DND-41 (cell line): ENCODE measurements around the gene C17orf107.

Source experiments
- ATAC-seq: fragments of 200-7000 bp; cut with Tn5 transposase; 3 replicates; pipeline ENCODE4 v1.9.1; 2021; ENCODE audit warnings: low read depth; ENCODE audit not compliant: insufficient read depth
- DNase-seq: peaks from one replicate; pipeline ENCODE4 v3.0.0-alpha.2; 2020
- H2AFZ ChIP-seq: 2 replicates; pipeline ENCODE4 v1.6.0; 2012; ENCODE audit warnings: low read depth, low read length
- H3K27ac ChIP-seq: 2 replicates; pipeline ENCODE4 v1.5.1; 2012; ENCODE audit warnings: low read length, inconsistent platforms
- H3K27me3 ChIP-seq: fragments of 200-600 bp; sonication (generic); 2 replicates; pipeline ENCODE4 v1.6.0; 2012; ENCODE audit warnings: low read length, mild to moderate bottlenecking, inconsistent platforms; ENCODE audit not compliant: insufficient read depth, poor library complexity
- H3K36me3 ChIP-seq: 2 replicates; pipeline ENCODE4 v1.5.1; 2012; ENCODE audit warnings: low read length, inconsistent platforms; ENCODE audit not compliant: insufficient read depth
- H3K4me1 ChIP-seq: 2 replicates; pipeline ENCODE4 v1.5.1; 2012; ENCODE audit warnings: mild to moderate bottlenecking, low read length; ENCODE audit not compliant: insufficient read depth
- H3K4me2 ChIP-seq: 2 replicates; pipeline ENCODE4 v1.6.0; 2012; ENCODE audit warnings: mild to moderate bottlenecking, moderate library complexity, low read length, inconsistent platforms; ENCODE audit not compliant: insufficient read depth
- H3K4me3 ChIP-seq, 2 experiments: fragments of 200-600 bp in 1 of 2; shearing (Covaris generic) in 1 of 2; 2 replicates each; pipeline ENCODE4 v1.5.1; 2012 to 2016; ENCODE audit warnings: inconsistent platforms in 2 of 2, low read length in 2 of 2, mild to moderate bottlenecking in 2 of 2, low read depth in 1 of 2, moderate library complexity in 1 of 2
- H3K79me2 ChIP-seq: 2 replicates; pipeline ENCODE4 v1.6.0; 2012; ENCODE audit warnings: low read length, inconsistent platforms; ENCODE audit not compliant: insufficient read depth
- H3K9ac ChIP-seq: 2 replicates; pipeline ENCODE4 v1.6.0; 2012; ENCODE audit warnings: low read depth, mild to moderate bottlenecking, inconsistent platforms, low read length, moderate library complexity
- H3K9me3 ChIP-seq: 2 replicates; pipeline ENCODE4 v1.5.1; 2012; ENCODE audit warnings: low read length, moderate library complexity, mild to moderate bottlenecking, inconsistent platforms; ENCODE audit not compliant: insufficient read depth, severe bottlenecking
- H4K20me1 ChIP-seq: 2 replicates; pipeline ENCODE4 v1.6.0; 2012; ENCODE audit warnings: low read length; ENCODE audit not compliant: insufficient read depth
- CTCF ChIP-seq: IDR thresholded peaks from 2 replicates; pipeline ENCODE4 v1.5.1; 2012; ENCODE audit warnings: borderline replicate concordance, low read length, moderate library complexity, mild to moderate bottlenecking; ENCODE audit not compliant: poor library complexity, severe bottlenecking; ENCODE audit errors: extremely low read depth
- EZH2 ChIP-seq: IDR thresholded peaks from 3 replicates; pipeline ENCODE4 v1.6.1; 2012; ENCODE audit warnings: borderline replicate concordance, low read depth, mild to moderate bottlenecking, moderate library complexity, low read length, inconsistent platforms; ENCODE audit not compliant: severe bottlenecking

The C17orf107 gene

GRCh38 chr17:4934173-4934979 is 35.0 kb downstream of the C17orf107 start:
- Histone ChIP-seq H2AFZ (no peak overlapping the region), H3K4me3 (no peak overlapping the region), H3K27ac (no peak overlapping the region), H3K27me3 (no peaks in the 10 kb centered on the region), H3K9me3 (no peaks in the 10 kb centered on the region), H3K9ac (no peak overlapping the region), H3K4me1 (peaks cover 14% of the 10 kb centered on the region), H3K79me2 (peaks cover 15% of the 10 kb centered on the region), H4K20me1 (peaks cover 19% of the 10 kb centered on the region; the same call in 1 of the 2 replicates), H3K36me3 (peaks cover 25% of the 10 kb centered on the region), H3K4me2 (no peak overlapping the region)
- DNase-seq (no peak), ATAC-seq (peak; percentile 46)
- TF ChIP-seq EZH2: no peak
- TF ChIP-seq CTCF: no peak

- TF ChIP-seq EZH2 (no peak), CTCF (no peak)
- no peak for DNase-seq
Observed at GRCh38 chr17:4935650-4936049, 36.3 kb downstream of the C17orf107 start.

GRCh38 chr17:4936436-4936835 is 37.1 kb downstream of the C17orf107 start:
- no peak for TF ChIP-seq CTCF
- no peak for TF ChIP-seq EZH2
- peaks cover 29% of the 10 kb centered on the region for H3K36me3 ChIP-seq
- H3K27ac ChIP-seq: no peak overlapping the region
- H3K9ac ChIP-seq: no peak overlapping the region
- H3K4me2 ChIP-seq: no peak overlapping the region
- H3K4me1 ChIP-seq: peaks cover 21% of the 10 kb centered on the region
- DNase-seq: no peak
- H3K9me3 ChIP-seq: no peaks in the 10 kb centered on the region
- peaks cover 29% of the 10 kb centered on the region for H3K79me2 ChIP-seq
- peaks cover 25% of the 10 kb centered on the region; the same call in 1 of the 2 replicates for H4K20me1 ChIP-seq
- no peak for ATAC-seq
- no peak overlapping the region for H2AFZ ChIP-seq
- H3K27me3 ChIP-seq: no peaks in the 10 kb centered on the region
- H3K4me3 ChIP-seq: no peak overlapping the region

More at GRCh38 chr17:4935650-4936049, 36.3 kb downstream of the C17orf107 start:
- Histone ChIP-seq H3K9ac (no peak overlapping the region), H3K79me2 (peaks cover 21% of the 10 kb centered on the region), H2AFZ (no peak overlapping the region), H3K4me1 (peaks cover 14% of the 10 kb centered on the region), H3K4me3 (no peak overlapping the region), H3K27ac (no peak overlapping the region), H3K36me3 (peaks cover 25% of the 10 kb centered on the region), H4K20me1 (peaks cover 19% of the 10 kb centered on the region; the same call in 1 of the 2 replicates), H3K4me2 (no peak overlapping the region), H3K27me3 (no peaks in the 10 kb centered on the region), H3K9me3 (no peaks in the 10 kb centered on the region)
- no peak for ATAC-seq
